ENCODE measurements around the gene HSD17B10.

- TF ChIP-seq CTCF (IDR thresholded peaks at IDR 0.05; ENCODE audit: poor library complexity), result no peak
- no peak for TF ChIP-seq EZH2phosphoT487 (IDR thresholded peaks at IDR 0.05; ENCODE audit: low read depth, severe bottlenecking, unreplicated experiment)
- TF ChIP-seq EZH2 (IDR thresholded peaks at IDR 0.05; ENCODE audit: borderline replicate concordance), result no peak
Observed at GRCh38 chrX:53430231-53430630, 3.9 kb downstream of the HSD17B10 start.
